ENCODE measurements around the gene LIPA.
"Not testable (repeated sequence)": the region's sequence is repeated elsewhere in the genome, so short reads cannot be mapped to it uniquely, and the experiment has no call there.

Gene LIPA

DNA sequence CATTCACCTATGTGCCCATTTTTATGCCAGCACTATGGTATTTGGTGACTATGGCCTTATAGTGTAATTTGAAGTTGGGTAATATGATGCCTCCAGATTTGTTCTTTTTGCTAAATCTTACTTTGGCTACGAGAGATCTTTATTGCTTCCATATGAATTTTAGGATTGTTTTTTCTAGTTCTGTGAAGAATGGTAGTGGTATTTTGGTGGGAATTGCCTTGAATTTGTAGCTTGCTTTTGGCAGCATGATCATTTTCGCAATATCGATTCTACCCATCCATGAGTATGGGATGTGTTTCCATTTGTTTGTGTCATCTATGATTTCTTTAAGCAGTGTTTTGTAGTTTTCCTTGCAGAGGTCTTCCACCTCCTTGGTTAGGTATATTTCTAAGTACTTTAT is 60.3 kb downstream of the LIPA start:
- DNase-seq; in situ Hi-C loops (cut with HindIII; ENCODE audit: low pct_ligation_motif_present, low pct_unique_long_range_greater_than_20kb, low sequenced_read_pairs): not testable (repeated sequence)

DNA sequence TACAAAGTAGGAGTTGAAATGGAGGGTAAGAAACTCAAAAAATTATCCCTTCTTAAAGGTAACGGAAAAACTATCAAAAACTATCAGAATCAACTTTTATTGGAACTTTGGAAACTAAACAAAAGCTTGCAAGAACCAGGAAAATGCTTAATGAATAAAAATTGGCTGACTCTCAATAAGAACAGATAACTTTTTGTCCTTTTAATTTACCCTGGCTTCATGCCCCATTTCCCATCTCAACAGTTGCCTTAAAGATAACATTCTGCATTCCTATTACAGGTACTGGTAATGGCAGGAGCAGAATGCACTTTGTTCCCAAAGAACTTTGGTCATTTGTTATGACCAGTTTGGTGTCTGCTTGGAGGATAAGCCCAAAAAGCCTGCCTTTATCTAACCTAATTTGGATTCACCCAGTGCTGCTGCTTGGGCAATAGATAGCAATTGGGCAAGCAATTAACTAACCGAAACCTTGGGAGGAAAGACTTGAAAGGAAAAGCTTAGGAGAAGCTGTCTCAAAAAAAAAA is 62.3 kb downstream of the LIPA start:
- in situ Hi-C loops (cut with HindIII; ENCODE audit: low pct_ligation_motif_present, low pct_unique_long_range_greater_than_20kb, low sequenced_read_pairs), result no loop called here
- no peak for DNase-seq

DNA sequence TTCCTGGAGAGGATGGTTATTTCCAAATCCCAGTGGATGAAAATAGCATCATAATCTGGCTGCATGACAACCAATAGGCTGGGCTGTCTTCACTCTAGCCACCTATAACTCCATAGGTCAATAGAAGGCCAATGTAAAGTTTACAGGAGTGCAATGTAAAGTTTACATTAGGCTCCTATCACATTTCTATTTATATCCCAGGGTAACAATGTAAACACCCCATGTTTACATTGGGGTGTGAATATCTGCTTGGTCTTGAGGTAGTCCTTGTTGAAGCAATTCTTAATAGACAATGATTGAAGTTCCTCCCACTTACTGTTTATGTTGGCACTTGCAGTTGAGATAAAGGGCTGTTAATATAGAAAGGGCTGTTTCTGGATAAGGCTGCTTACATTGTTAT is 65.9 kb downstream of the LIPA start:
- no peak for DNase-seq
- in situ Hi-C loops (cut with HindIII; ENCODE audit: low pct_ligation_motif_present, low pct_unique_long_range_greater_than_20kb, low sequenced_read_pairs), result no loop called here

DNA sequence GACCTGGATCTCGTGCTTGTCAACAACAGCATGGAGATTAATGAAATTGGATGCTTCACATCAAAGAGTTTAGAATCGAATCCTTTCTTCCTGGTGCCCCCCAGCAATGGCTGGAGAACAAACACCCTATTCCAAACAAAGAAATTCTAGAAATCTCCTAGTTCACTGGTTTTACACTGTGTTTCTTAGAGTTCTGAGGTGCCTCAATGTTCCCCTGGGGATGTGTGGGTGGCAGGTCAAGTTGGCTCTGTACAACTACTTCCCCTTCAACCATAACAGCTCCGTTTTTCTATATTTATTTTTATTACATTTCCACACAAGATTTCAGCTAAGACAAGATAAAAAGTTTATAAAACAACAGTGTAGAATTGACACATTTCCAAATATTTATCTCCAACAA is 66.9 kb downstream of the LIPA start:
- in situ Hi-C loops (cut with HindIII; ENCODE audit: low pct_ligation_motif_present, low pct_unique_long_range_greater_than_20kb, low sequenced_read_pairs), result no loop called here
- DNase-seq, result no peak

DNA sequence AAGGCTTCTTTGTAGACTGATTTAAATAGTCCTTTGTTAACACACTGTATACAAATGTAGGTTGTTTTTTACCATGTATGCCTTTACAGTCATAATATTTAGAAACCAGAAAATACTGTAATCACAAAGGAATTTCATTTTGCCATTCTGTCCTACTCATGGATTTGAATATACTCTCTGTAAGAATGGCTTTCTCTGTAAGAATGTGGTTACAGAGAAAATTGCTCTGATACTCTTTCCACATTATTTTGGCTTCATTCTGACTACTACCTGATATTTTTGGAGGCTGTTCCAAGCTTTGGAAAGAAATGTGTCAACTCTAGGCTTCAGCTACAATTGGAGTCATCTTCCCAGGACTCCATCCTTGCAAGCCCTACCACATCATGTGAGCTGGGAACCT is 68.0 kb downstream of the LIPA start:
- no peak for DNase-seq
- in situ Hi-C loops (cut with HindIII; ENCODE audit: low pct_ligation_motif_present, low pct_unique_long_range_greater_than_20kb, low sequenced_read_pairs), result no loop called here

DNA sequence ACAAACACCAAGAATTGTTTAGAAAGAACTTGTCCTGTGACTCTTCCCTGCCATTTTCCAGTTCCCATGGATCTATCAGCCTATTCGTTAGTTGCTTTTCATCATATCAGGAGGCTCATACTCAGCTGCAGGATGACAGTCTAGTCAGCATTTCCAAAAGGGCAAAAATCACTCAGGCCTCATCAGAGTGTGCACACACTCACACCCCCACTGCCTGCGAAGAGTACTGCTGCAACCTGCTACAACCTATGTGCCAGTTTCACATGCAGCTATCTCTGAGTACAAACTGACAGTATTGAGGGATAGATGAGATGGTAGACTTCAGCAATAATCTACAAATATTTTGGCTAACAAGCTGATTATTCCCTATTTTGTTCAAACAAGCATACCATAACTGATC is 68.7 kb downstream of the LIPA start:
- DNase-seq, result no peak
- in situ Hi-C loops (cut with HindIII; ENCODE audit: low pct_ligation_motif_present, low pct_unique_long_range_greater_than_20kb, low sequenced_read_pairs), result no loop called here

DNA sequence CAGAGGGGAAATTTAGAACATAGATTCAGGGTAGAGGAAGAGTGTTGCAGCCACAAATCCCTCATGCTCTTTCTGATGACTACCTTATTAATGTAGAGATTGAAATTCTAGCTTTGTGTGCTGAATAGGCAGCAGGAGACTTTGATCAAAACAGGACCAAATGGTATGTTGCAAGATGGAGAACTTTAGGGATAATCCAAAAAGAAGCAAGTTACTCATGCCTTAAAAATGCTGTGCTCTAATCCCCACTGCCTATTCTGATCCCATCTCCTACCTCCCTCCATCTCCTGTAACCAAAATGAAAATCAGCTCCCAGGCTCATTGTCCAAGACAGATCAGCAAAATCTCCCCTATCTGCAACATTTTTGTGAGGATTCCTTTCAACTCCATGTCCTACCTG is 75.8 kb downstream of the LIPA start:
- in situ Hi-C loops (cut with HindIII; ENCODE audit: low pct_ligation_motif_present, low pct_unique_long_range_greater_than_20kb, low sequenced_read_pairs), result no loop called here
- no peak for DNase-seq

DNA sequence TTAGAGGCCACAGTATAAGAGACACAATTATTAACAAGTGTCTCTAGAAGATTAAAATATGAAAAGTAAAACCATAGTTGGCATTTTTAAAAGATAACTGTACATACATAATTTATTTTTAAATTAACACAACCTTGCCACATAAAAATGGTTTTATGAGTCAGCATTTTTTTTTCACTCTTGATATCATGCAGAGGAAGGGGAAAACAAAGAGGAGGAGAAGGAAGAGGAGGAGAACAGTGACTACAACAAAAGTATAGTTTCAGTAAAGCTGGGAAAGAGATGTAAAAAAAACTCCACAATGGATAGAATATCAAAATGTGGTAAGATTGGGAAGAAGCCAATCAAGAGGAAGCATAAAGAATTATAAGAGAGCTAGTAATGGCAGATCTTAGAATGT is 78.5 kb downstream of the LIPA start:
- in situ Hi-C loops (cut with HindIII; ENCODE audit: low pct_ligation_motif_present, low pct_unique_long_range_greater_than_20kb, low sequenced_read_pairs), result no loop called here
- no peak for DNase-seq

DNA sequence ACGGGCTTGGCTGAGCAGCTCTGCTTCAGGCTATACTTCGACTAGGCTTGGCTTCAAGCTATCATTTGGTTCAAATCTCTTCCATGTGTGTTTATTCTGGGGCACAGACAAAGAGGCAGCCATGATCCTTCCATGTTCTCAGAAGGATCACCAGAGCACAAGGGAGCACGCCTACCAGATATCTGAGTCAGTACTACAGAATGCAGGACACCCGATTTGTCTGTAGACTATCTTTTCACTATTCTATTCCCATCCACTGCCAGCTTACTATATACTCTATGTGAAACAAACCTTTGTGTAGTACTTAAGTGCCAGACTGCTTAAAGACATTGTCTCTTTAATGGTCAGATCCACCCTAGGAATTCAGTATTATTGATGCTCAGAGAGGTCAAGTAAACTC is 79.6 kb downstream of the LIPA start:
- no peak for DNase-seq
- in situ Hi-C loops (cut with HindIII; ENCODE audit: low pct_ligation_motif_present, low pct_unique_long_range_greater_than_20kb, low sequenced_read_pairs), result no loop called here

DNA sequence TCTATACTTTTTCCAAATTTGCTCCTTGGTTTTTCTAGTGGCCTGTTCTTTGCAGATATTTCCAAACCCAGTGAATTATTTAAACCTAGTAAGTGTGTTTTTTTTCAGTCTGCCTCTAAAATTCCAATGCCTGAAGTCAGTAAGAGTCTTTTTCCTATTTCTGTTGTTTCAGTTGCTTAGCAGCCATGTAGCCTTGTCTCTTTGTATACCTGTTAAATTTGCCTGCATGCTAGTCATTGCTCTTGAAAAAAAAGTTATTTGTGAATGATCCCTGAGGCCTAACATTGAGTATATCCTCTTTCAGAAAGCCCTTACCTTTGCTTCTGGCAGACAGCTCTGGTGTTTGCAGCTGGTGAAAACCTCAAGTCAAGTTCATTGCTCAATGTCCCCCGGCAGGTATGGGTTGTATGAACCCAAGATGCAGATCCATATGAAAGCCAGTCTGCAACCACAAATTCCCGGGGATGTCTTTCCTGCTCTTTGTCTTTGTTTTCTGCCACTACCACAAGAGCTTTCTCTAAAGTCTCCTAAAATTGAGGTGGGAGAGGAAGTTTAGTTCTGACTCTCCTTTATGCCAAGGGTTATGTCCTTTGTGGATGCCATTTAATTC is 80.2 kb downstream of the LIPA start:
- no peak for DNase-seq
- in situ Hi-C loops (cut with HindIII; ENCODE audit: low pct_ligation_motif_present, low pct_unique_long_range_greater_than_20kb, low sequenced_read_pairs), result no loop called here

DNA sequence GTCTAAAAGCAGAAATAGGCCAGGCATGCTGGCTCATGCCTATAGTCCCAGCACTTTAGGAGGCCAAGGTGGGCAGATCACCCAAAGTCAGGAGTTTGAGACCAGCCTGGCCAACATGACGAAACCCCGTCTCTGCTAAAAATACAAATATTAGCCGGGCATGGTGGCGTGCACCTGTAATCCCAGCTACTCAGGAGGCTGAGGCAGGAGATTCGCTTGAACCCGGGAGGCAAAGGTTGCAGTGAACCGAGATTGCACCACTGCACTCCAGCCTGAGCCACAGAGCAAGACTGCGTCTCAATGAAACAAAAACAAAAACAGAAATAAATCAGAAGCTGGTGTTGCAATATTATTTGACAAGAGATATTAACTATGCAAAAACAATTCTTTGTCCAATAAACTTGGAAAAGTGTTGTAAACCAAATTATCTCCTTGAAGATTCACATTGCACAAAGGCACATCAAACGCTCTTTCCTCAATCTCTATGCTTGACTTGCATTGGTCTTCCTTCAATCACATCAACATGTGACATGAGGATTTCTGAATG is 83.1 kb downstream of the LIPA start:
- DNase-seq; in situ Hi-C loops (cut with HindIII; ENCODE audit: low pct_ligation_motif_present, low pct_unique_long_range_greater_than_20kb, low sequenced_read_pairs): not testable (repeated sequence)

DNA sequence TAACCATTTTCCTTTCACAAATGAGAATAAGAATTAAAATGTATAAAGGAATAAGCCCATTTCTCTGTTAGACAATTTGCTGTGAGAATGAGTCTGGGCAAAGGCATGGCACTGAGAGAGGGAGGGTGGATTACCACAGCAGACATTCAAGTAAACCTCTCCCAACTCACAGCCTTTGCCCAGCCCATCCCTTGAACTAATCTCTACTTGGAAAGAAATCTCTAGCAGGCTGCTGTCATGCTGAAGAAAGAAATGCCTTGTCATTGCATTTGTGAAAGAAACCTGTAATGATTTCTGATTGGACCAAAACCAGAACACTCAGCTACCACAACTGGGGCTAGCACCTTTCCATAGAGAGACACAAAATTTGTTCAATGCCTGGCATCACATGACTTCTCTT is 83.7 kb downstream of the LIPA start:
- no peak for DNase-seq
- in situ Hi-C loops (cut with HindIII; ENCODE audit: low pct_ligation_motif_present, low pct_unique_long_range_greater_than_20kb, low sequenced_read_pairs), result no loop called here

DNA sequence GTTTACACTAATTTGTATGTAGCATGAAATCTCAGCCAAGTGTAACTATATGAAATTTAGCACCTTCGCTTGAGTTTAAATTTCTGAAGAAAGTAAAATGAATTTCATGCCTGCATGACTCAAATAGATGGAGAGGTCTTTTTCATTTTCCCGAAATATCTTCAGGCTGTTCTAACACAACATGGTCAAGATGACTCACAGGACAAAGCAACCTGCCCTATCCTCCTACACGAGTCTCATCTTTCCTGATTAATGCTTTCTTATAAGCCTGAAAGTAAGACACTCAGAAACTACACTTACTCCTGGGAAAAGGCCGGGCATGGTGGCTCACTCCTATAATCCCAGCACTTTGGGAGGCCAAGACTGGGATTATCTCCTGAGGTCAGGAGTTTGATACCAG is 85.7 kb downstream of the LIPA start:
- no peak for DNase-seq
- in situ Hi-C loops (cut with HindIII; ENCODE audit: low pct_ligation_motif_present, low pct_unique_long_range_greater_than_20kb, low sequenced_read_pairs), result no loop called here

DNA sequence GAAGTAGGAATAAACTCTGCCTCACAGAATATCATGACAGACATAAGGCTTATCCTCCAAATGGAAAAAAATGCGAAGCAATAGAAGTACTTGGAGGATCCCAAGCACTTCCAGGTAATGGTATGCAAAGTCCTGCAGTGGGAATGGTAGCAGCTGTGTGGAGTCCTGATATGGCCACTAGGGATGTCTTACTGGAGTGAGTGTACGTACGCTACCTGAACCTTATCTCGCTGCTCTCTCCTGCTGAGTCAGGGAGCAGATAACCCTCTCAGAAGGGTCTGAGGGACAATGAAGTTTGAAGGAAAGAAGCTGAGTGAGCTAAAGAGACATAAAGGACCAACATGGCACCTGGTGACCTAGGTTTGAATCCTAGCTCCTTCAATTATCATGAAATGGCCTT is 86.7 kb downstream of the LIPA start:
- in situ Hi-C loops (cut with HindIII; ENCODE audit: low pct_ligation_motif_present, low pct_unique_long_range_greater_than_20kb, low sequenced_read_pairs), result no loop called here
- no peak for DNase-seq

DNA sequence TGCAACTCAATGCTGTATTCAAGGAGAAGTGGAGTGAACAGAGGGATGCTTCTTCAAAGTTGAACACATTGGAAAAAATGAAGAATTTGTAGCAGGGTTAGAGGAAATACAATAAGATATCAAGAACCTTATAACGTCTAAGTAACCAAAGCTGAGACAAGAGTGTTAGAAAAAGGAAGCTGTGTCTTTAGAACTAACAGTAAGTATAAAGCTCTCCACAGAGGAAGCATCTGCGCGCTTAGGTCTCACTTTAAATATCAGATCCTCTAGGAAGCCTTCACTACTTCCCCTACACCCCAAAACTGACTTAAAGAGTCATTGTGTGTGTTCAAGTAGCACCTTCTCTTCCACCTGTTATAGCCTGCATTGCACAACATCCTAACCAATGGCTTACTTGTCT is 87.5 kb downstream of the LIPA start:
- in situ Hi-C loops (cut with HindIII; ENCODE audit: low pct_ligation_motif_present, low pct_unique_long_range_greater_than_20kb, low sequenced_read_pairs), result no loop called here
- no peak for DNase-seq

All from ACHN (cell line).